HG02642 (cell line): Measurements from ENCODE around the gene DCC.
A peak's percentile ranks its signal among the peaks of the same experiment; 100 is the strongest.

Experiments used
- ATAC-seq: cut with Tn5 transposase; IDR thresholded peaks from one replicate; pipeline ENCODE4 v1.9.1; 2021; ENCODE audit warnings: mild to moderate bottlenecking; ENCODE audit not compliant: unreplicated experiment, poor library complexity

DCC gene

GRCh38 chr18:53241161-53241560, 901.2 kb downstream of the DCC start:
- ATAC-seq = no peak

GRCh38 chr18:53253789-53254188, 913.8 kb downstream of the DCC start:
- no peak for ATAC-seq

- no peak for ATAC-seq
Measured at GRCh38 chr18:53254265-53254664, 914.3 kb downstream of the DCC start.

- no peak for ATAC-seq
Measured at GRCh38 chr18:53261241-53261640, 921.2 kb downstream of the DCC start.

DNA sequence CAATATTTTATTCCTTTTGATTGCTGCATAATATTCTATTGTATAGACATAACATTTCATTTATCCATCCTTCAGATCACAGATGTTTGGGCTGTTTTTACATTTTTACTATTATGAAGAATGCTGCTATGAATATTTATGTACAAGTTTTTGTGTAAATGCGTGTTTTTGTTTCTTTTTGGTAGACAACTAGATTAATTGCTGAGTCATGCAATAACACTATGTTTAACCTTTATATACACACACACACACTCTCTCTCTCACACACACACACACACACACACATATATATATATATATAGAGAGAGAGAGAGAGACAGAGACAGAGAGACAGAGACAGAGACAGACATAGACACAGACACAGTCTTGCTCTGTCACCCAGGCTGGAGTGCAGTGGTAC, 926.9 kb downstream of the DCC start:
- ATAC-seq = no peak

DNA sequence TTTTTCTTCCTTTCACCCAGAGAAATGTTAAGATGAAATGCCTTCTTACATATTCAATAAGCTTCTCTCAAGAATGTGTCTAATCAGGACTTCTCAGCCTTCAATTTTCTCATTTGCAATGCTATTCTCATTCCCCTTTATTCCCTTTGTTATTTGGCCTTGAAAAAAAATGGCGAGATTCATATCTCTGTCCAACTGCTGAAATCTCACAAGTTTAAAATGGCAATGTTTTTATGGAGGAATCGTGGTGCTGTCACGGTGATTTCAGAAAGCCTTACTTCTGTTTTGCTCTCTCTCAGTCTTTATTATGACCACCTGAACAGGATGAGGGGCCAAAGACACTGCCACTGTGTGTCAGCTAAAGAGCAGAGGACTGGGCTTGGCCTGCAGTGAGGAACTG, 928.5 kb downstream of the DCC start:
- no peak for ATAC-seq

DNA sequence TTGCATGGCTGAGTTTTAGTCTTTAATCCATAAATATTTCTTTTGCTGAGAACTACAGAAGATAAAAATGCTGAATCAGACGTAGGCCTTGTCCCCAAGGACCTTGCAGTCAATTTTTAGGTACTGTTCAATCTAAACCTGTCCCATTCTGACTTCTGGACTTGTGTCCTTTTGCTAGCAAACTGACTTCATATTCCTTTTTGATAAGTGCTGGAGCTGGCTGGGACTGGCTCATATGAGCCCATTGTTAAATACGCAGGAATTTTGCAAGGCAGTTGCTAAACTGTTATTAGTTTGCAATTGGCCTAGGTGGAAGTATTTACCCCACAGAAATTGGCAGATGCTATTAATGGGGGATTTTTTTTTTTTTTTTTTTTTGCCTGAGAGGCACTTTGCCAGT, 941.4 kb downstream of the DCC start:
- no peak for ATAC-seq

GRCh38 chr18:53283708-53284107, 943.7 kb downstream of the DCC start:
- no peak for ATAC-seq

DNA sequence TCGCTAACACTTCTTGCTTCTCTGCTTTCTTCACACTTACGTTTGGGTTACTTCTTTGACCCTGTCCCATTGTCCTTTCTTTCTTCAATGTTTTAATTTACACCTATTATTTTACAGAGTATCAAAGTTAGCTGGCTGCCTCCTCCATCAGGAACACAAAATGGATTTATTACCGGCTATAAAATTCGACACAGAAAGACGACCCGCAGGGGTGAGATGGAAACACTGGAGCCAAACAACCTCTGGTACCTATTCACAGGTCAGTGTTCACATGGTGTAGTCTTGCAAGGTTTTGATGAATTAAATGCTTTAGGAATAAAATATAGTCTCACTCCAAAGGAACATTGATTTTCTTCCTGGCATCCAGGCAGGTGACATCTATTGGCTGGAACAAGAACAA, 965.5 kb downstream of the DCC start:
- no peak for ATAC-seq

DNA sequence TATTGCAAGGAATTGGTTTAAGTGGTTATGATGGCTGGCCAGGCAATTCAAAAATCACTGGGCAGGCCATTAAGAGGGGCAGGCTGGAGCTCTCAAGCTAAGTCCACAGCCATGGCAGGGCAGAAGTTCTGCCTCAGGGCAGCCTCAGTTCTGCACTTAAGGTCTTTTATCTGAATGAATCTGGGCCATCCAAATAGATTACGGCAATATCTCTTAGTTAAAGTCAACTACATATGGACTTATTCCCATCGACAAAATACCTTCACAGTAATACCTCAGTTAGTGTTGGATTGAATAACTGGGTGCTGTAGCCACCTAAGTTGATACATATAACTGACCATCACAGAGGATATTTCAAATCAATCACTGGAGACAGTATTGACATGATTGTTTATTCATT, 979.6 kb downstream of the DCC start:
- no peak for ATAC-seq

GRCh38 chr18:53322163-53322562, 982.2 kb downstream of the DCC start:
- ATAC-seq = no peak

DNA sequence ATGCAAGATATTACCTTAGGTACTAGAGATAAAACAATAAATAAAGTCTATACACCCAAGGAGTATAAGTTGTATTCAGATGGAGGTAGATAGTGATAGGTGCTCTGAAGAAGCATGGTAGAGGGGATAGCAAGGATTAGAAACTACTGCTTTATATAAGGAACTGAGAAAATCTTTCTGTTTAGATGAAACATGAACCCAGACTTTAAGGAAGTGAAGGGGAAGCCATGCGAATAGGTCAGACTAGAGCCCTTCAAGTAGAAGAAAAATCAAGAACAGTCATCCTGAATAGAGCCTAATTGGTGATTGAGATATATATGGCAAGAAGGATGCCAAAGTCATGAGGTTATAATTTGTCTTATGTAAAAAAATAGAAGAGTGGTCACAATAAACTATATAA, 984.4 kb downstream of the DCC start:
- ATAC-seq = no peak

- no peak for ATAC-seq
Measured at GRCh38 chr18:53360501-53361443, 1020.8 kb downstream of the DCC start.

DNA sequence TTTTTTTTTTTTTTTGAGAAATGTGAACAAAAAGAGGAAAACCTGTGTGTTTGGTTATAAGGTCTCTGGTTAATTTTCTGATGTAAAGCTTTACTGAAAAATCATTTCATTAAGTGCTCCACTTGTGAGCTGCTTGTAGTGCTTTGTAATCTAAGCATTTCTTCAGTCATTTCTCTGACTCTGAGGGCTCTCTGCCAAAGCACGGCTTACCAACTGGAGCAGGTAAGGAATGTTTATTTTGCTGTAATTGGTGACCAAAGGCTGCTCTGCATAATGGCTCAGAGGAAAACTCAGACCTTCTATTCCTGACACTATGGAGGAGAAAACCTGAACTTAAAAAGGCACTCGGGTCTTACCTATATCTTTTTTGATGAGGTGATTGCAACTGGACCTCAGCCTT, 1035.6 kb downstream of the DCC start:
- no peak for ATAC-seq

- peak; percentile 84 for ATAC-seq
Measured at GRCh38 chr18:53380063-53380639, 1040.2 kb downstream of the DCC start.

DNA sequence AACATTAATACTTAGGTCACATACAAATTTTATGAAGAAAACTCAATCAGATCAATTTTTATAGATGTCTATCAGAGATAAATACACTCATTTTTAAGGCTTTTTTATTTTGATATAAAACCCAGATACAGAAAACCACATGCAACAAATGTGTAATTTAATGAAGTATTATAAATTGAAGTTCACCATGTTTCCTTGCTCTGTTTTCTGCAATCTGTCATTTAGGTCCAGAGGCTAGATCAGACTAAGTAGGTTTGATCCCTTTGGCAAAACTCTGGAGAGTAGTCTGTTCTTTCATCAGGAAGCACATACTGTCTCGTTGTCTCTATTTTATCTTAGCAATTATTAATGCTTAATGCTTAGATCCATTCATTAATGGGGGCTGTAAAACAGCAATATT, 1042.9 kb downstream of the DCC start:
- no peak for ATAC-seq

DNA sequence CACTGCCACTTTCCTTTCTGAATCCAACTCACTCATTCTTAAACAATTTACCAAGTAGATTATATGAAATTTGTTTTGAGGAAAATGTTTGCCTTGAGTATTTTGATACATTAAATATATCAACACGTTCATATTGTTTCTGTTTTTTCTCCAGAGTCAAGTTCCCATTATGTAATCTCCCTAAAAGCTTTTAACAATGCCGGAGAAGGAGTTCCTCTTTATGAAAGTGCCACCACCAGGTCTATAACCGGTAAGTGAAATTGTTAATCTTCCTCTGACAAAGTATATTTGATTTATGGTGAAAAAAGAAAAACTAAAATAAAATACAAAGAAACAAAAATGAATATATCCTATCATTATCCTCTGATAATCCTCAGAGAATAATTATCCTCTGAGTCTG, 1045.9 kb downstream of the DCC start:
- ATAC-seq = no peak

DNA sequence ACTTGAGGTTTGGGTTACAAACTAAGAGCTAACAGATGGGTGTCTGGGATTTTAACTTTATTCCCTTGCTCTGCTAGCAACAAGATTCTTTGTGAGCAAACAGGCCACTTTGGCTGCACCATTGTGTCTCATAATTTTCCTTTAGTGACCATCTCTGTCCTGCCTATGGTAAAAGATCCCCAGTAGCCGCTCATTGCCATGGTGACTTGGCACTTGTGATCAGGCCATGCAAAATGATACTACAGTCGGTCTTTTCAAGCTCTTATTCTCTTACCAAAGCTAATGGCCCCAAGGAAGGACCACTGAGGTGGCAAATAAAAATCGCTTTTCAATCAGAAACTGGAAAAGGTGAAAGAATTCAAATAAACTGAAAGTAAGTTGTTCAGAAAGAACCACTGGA, 1047.6 kb downstream of the DCC start:
- no peak for ATAC-seq

DNA sequence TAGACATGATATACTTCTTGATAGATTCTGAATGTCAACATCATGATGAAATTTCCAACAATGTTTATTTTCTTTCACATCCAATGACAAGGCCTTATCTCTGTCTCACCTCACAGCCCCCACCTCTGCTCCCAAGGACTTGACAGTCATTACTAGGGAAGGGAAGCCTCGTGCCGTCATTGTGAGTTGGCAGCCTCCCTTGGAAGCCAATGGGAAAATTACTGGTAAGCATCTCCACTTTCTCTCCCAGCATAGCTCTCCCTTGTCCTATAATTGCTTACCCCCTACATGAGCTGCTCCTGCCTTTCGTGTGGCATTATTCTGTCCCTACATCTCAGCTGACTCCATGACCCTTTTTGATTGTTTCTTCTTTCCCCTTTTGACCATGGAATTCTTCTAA, 1062.7 kb downstream of the DCC start:
- ATAC-seq = no peak

DNA sequence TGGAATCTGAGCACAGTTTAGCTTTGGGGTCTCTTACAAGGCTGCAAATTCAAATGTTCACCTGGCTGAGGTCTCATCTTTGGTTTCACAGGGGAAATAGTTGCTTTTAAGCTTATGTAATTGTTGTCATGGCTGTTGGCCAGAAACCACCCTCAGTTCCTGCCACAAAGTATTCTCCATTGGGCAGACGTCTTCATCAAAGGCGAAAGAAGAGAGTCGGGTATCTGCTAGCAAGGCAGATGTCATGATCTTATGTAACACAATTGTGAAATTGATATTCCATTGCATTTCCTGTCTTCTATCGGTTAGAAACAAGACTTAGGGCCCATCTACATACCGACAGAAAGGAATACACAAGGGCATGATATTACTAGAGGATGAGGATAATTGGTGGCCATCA, 1068.3 kb downstream of the DCC start:
- no peak for ATAC-seq

DNA sequence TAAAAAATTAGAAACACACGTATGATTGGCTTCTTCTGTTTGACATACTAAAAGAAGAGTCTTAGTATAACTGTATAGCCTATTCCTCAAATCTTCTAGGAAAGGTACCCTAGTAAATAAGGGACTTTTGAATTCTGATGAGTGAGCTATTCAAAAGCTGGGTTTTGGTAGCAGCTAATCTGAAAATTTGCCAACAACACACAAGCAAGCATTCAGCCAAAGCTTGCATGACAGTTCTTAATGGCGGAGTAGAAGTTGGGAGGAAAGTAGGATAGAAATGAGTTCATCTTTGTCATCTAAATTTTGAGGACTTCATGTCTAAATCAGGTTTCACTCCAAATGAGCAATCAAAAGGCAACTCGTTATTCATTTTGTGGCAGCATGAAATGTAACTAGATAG, 1071.5 kb downstream of the DCC start:
- ATAC-seq = no peak

DNA sequence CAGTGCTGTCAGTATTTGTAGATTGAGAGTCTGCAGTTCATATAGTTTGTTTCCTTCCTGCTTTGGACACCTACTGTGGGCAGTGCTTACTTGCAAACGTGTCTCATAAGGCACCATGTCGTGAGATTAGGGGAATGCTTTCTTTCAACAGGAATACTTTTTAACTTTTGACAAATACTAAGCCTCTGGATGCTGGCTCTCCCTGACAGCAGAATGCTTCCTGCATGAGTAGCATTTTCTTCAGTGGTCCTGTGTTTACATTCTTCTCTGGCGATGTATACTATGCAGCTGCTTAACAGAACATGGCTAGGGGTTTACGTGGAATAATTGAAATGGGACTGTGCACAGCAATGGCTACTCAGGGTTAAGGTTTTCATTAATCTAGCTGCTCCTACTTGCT, 1077.0 kb downstream of the DCC start:
- ATAC-seq = no peak
